ENCODE results near the gene UROC1.

GRCh38 chr3:126432361-126433104, 85.0 kb downstream of the UROC1 start:
- TF ChIP-seq CTCF (conservative IDR thresholded peaks at IDR 0.05; ENCODE audit: low read depth, low read length) (no peak), POLR2A (IDR thresholded peaks at IDR 0.05; ENCODE audit: low read depth, low read length) (no peak), BHLHE40 (IDR thresholded peaks at IDR 0.05; ENCODE audit: low read depth, low read length) (no peak), MAFK (IDR thresholded peaks at IDR 0.05; ENCODE audit: low read depth, low read length) (peak; percentile 44; the same call in 1 of the 2 replicates)
